Right ventricle myocardium inferior (tissue), 1 donor: Measurements from ENCODE around the gene GABBR2. TPM values are rescaled to one million over a fixed set of nuclear protein-coding genes. Genes with fewer than 3 reads are reported as not detected.

Source experiments
- total RNA-seq: library from RNA; stranded (reverse); fragmentation: NEBNext Ultra II Directional; extraction: Animal tissue kit (Norgen Biotek cat#: 25700); gene quantifications from one replicate; pipeline ENCODE4 v1.2.1, GENCODE V29; 2021
- donor health status: DM: no; HTN: yes; CAD: no; lungs with severe emphysema.

The GABBR2 gene
- total RNA-seq, 1 donor from 2014 or later: 0.38 TPM

Other genes with a start within 250 kb of the GABBR2 start
- 4.4 TPM for gene ANKS6, start 87.6 kb upstream of the GABBR2 start, total RNA-seq
- 0.54 TPM for gene GALNT12, start 98.7 kb upstream of the GABBR2 start, total RNA-seq
- gene COL15A1, start 235.0 kb upstream of the GABBR2 start, total RNA-seq: 58.3 TPM